ENCODE results near the gene CCL5.

The CCL5 gene

DNA sequence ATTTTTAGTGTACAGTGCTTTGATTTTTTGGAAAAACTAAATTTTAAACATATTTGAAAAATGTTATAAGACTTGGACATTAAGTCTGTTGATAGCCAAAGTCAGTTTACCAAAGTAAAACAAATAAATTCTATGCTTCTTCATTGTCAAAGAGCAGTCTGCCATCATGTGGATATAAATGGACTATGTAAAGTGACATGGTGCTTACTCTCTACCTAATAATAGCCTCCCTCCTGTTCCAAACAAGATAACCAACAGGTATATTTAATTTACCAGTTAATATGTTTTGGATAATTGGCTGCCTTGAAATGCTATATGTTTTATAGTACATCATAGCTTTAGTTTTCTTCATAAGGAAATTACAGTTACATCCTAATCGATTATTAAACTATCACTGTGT is 55.0 kb downstream of the CCL5 start:
- TF ChIP-seq ZFX (IDR thresholded peaks at IDR 0.05; ENCODE audit: borderline replicate concordance) = no peak
- TF ChIP-seq, protein P1, sequence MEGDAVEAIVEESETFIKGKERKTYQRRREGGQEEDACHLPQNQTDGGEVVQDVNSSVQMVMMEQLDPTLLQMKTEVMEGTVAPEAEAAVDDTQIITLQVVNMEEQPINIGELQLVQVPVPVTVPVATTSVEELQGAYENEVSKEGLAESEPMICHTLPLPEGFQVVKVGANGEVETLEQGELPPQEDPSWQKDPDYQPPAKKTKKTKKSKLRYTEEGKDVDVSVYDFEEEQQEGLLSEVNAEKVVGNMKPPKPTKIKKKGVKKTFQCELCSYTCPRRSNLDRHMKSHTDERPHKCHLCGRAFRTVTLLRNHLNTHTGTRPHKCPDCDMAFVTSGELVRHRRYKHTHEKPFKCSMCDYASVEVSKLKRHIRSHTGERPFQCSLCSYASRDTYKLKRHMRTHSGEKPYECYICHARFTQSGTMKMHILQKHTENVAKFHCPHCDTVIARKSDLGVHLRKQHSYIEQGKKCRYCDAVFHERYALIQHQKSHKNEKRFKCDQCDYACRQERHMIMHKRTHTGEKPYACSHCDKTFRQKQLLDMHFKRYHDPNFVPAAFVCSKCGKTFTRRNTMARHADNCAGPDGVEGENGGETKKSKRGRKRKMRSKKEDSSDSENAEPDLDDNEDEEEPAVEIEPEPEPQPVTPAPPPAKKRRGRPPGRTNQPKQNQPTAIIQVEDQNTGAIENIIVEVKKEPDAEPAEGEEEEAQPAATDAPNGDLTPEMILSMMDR (IDR thresholded peaks at IDR 0.05) = no peak
- no peak overlapping the region for H3K27ac ChIP-seq
